SK-N-SH (cell line): Measurements from ENCODE around the gene B4GALNT3. TPM values are rescaled to one million over a fixed set of nuclear protein-coding genes. Genes with fewer than 3 reads are reported as not detected.

Source experiments
- CTCF ChIA-PET: fragments of 300-600, 350-600 bp; formaldehyde crosslinking; extraction: SDS; loops from one replicate; lab custom pipeline; 2021; lab: Yijun Ruan, JAX
- POLR2A ChIA-PET: fragments of 350-600 bp; sonication (Branson Sonifier 250); formaldehyde crosslinking; extraction: SDS; loops from one replicate; lab custom pipeline; 2020; ENCODE audit warnings: antibody characterized with exemption, inconsistent platforms; lab: Yijun Ruan, JAX
- DNase-seq: peaks from one replicate; pipeline ENCODE4 v3.0.0; 2012
- H2AFZ ChIP-seq: fragments of 200-600 bp; sonication (generic); 2 replicates; pipeline ENCODE4 v1.8.1; 2016; ENCODE audit warnings: antibody characterized with exemption, mild to moderate bottlenecking, low read depth
- H3F3A ChIP-seq: fragments of 200-600 bp; sonication (generic); replicated peaks from 2 replicates; pipeline ENCODE3; 2016; ENCODE audit warnings: antibody characterized with exemption, mild to moderate bottlenecking; ENCODE audit not compliant: insufficient read depth
- H3K27ac ChIP-seq, 2 experiments: fragments of 200-500 bp in 1 of 2; fragments of 200-600 bp in 1 of 2; sonication (Bioruptor generic) in 1 of 2; sonication (generic), shearing (Covaris generic) in 1 of 2; 2 replicates each; pipeline versions ENCODE4 v1.5.1 to v1.6.1; 2014 to 2016; ENCODE audit warnings: low read depth in 2 of 2, inconsistent platforms in 1 of 2, low read length in 1 of 2, mild to moderate bottlenecking in 1 of 2, mixed read lengths in 1 of 2
- H3K27me3 ChIP-seq: fragments of 200-600 bp; sonication (generic), shearing (Covaris generic); 2 replicates; pipeline ENCODE4 v1.6.1; 2016; ENCODE audit warnings: mixed run types; ENCODE audit not compliant: insufficient read depth
- H3K36me3 ChIP-seq, 2 experiments: fragments of 200-500 bp in 1 of 2; fragments of 200-600 bp in 1 of 2; sonication (Bioruptor generic) in 1 of 2; sonication (generic) in 1 of 2; replicated peaks in 1 of 2; 2 replicates each; pipeline versions ENCODE3 to v1.5.1; 2014 to 2016; ENCODE audit warnings: low read length in 1 of 2, mild to moderate bottlenecking in 1 of 2; ENCODE audit not compliant: insufficient read depth in 2 of 2, control insufficient read depth in 1 of 2
- H3K4me1 ChIP-seq, 2 experiments: fragments of 200-500 bp in 1 of 2; fragments of 200-600 bp in 1 of 2; sonication (Bioruptor generic) in 1 of 2; sonication (generic), shearing (Covaris generic) in 1 of 2; 2 replicates each; pipeline versions ENCODE4 v1.5.1 to v1.6.1; 2014 to 2016; ENCODE audit warnings: low read depth in 1 of 2, low read length in 1 of 2, mixed run types in 1 of 2; ENCODE audit not compliant: insufficient read depth in 2 of 2, control insufficient read depth in 1 of 2
- H3K4me2 ChIP-seq: fragments of 200-600 bp; sonication (generic), shearing (Covaris generic); 2 replicates; pipeline ENCODE4 v1.6.1; 2017; ENCODE audit warnings: mixed run types
- H3K4me3 ChIP-seq, 2 experiments: fragments of 200-500 bp in 1 of 2; fragments of 200-600 bp in 1 of 2; sonication (Bioruptor generic) in 1 of 2; sonication (generic), shearing (Covaris generic) in 1 of 2; 2 replicates each; pipeline versions ENCODE4 v1.5.1 to v1.8.1; 2014 to 2016; ENCODE audit warnings: low read depth in 2 of 2, inconsistent platforms in 1 of 2, low read length in 1 of 2, mild to moderate bottlenecking in 1 of 2, mixed read lengths in 1 of 2, moderate library complexity in 1 of 2
- H3K79me2 ChIP-seq: fragments of 200-600 bp; sonication (generic); 2 replicates; pipeline ENCODE4 v1.8.1; 2017; ENCODE audit warnings: mild to moderate bottlenecking; ENCODE audit not compliant: insufficient read depth
- H3K9ac ChIP-seq: fragments of 200-600 bp; sonication (generic); 2 replicates; pipeline ENCODE4 v1.6.1; 2017; ENCODE audit warnings: mixed run types
- H3K9me2 ChIP-seq: fragments of 200-600 bp; sonication (generic); 2 replicates; pipeline ENCODE4 v1.6.1; 2017; ENCODE audit warnings: mixed run types
- H3K9me3 ChIP-seq: fragments of 200-600 bp; sonication (generic); 2 replicates; pipeline ENCODE4 v1.6.1; 2017; ENCODE audit warnings: mixed run types, mild to moderate bottlenecking, moderate library complexity
- H4K20me1 ChIP-seq: fragments of 200-600 bp; sonication (generic); 2 replicates; pipeline ENCODE4 v1.6.1; 2017; ENCODE audit warnings: mild to moderate bottlenecking, mixed run types; ENCODE audit not compliant: insufficient read depth
- CHD2 ChIP-seq: fragments of 150-350 bp; IDR thresholded peaks from 2 replicates; pipeline ENCODE4 v1.6.1; 2018; ENCODE audit warnings: low read length; ENCODE audit not compliant: partially characterized antibody
- CTCF ChIP-seq: fragments of 200-600 bp; sonication (generic); IDR thresholded peaks from 2 replicates; pipeline ENCODE4 v1.6.1; 2017; ENCODE audit warnings: antibody characterized with exemption, mild to moderate bottlenecking, moderate library complexity
- ELF1 ChIP-seq: IDR thresholded peaks from 2 replicates; pipeline ENCODE4 v1.4.0; 2012
- EZH2phosphoT487 ChIP-seq: fragments of 200-600 bp; sonication (generic); IDR thresholded peaks from 2 replicates; pipeline ENCODE4 v1.6.1; 2017; ENCODE audit warnings: low read depth, mixed run types, mild to moderate bottlenecking, antibody characterized with exemption, moderate library complexity, borderline replicate concordance
- FOSL2 ChIP-seq: IDR thresholded peaks from 2 replicates; pipeline ENCODE4 v1.4.0; 2012; ENCODE audit warnings: low read depth, mild to moderate bottlenecking, moderate library complexity, borderline replicate concordance
- FOXJ3 ChIP-seq: sonication (generic); formaldehyde crosslinking; IDR thresholded peaks from 2 replicates; pipeline ENCODE4 v1.5.1; 2020; ENCODE audit warnings: mild to moderate bottlenecking, missing genetic modification reagents
- FOXM1 ChIP-seq: IDR thresholded peaks from 2 replicates; pipeline ENCODE4 v1.4.0; 2012; ENCODE audit warnings: low read depth, mild to moderate bottlenecking
- GABPA ChIP-seq: IDR thresholded peaks from 2 replicates; pipeline ENCODE4 v1.4.0; 2012; ENCODE audit warnings: low read depth, mild to moderate bottlenecking
- GATA2 ChIP-seq: sonication (generic); formaldehyde crosslinking; IDR thresholded peaks from 2 replicates; pipeline ENCODE4 v1.5.0; 2020; ENCODE audit warnings: mild to moderate bottlenecking, missing genetic modification reagents
- JUND ChIP-seq: IDR thresholded peaks from 2 replicates; pipeline ENCODE4 v1.4.0; 2012
- MAX ChIP-seq: IDR thresholded peaks from 2 replicates; pipeline ENCODE4 v1.4.0; 2012; ENCODE audit warnings: low read depth
- MXI1 ChIP-seq: IDR thresholded peaks from 2 replicates; pipeline ENCODE4 v1.6.1; 2012; ENCODE audit warnings: mild to moderate bottlenecking, low read depth, low read length, improper control_type of control experiment
- NFIC ChIP-seq: IDR thresholded peaks from 2 replicates; pipeline ENCODE4 v1.4.0; 2012; ENCODE audit warnings: borderline replicate concordance
- NRF1 ChIP-seq: IDR thresholded peaks from 2 replicates; pipeline ENCODE4 v1.6.1; 2012; ENCODE audit warnings: low read depth, mild to moderate bottlenecking, low read length
- RAD21 ChIP-seq: IDR thresholded peaks from 2 replicates; pipeline ENCODE4 v1.6.1; 2012; ENCODE audit warnings: mild to moderate bottlenecking, low read length
- RCOR1 ChIP-seq: fragments of 150-350 bp; IDR thresholded peaks from 2 replicates; pipeline ENCODE4 v1.6.1; 2017; ENCODE audit warnings: antibody characterized with exemption, low read length
- RFX5 ChIP-seq: IDR thresholded peaks from 2 replicates; pipeline ENCODE4 v1.6.1; 2012; ENCODE audit warnings: mild to moderate bottlenecking, improper control_type of control experiment, low read length
- RXRA ChIP-seq: IDR thresholded peaks from 2 replicates; pipeline ENCODE4 v1.4.0; 2012; ENCODE audit warnings: low read depth, mild to moderate bottlenecking, borderline replicate concordance
- TEAD4 ChIP-seq: IDR thresholded peaks from 2 replicates; pipeline ENCODE4 v1.4.0; 2012; ENCODE audit warnings: mild to moderate bottlenecking, borderline replicate concordance; ENCODE audit not compliant: insufficient read depth
- USF2 ChIP-seq: fragments of 150-350 bp; IDR thresholded peaks from 2 replicates; pipeline ENCODE4 v1.6.1; 2017; ENCODE audit warnings: antibody characterized with exemption, low read length, low read depth, borderline replicate concordance
- YY1 ChIP-seq: IDR thresholded peaks from 2 replicates; pipeline ENCODE4 v1.4.0; 2012; ENCODE audit warnings: low read depth, mild to moderate bottlenecking
- whole genome bisulfite sequencing: methylation state at CpG from one replicate; pipeline ENCODE4 v1.1.6; 2017; ENCODE audit warnings: low lambda C conversion rate; 5-methylcytosine and 5-hydroxymethylcytosine counted together
- polyA plus RNA-seq, 3 experiments: library from polyadenylated mRNA; depleted of rRNA; stranded (reverse); fragments of >200 nt; gene quantifications; 2 replicates each; pipeline ENCODE4 v1.2.3, GENCODE V29; 2012
- TF ChIP-seq, protein P1 (sequence below): IDR thresholded peaks from 2 replicates; pipeline ENCODE4 v1.4.0; 2012; ENCODE audit warnings: low read depth, borderline replicate concordance
- TF ChIP-seq, protein P2 (sequence below): IDR thresholded peaks from 2 replicates; pipeline ENCODE4 v1.6.1; 2012; ENCODE audit warnings: mild to moderate bottlenecking, low read depth, low read length, moderate library complexity
- TF ChIP-seq, protein P3 (sequence below): IDR thresholded peaks from 2 replicates; pipeline ENCODE4 v1.4.0; 2012; ENCODE audit warnings: low read depth, borderline replicate concordance

The B4GALNT3 gene
- polyA plus RNA-seq, 1 of the 3 experiments (the other 2 are of a cell fraction) = 0.53 TPM

DNA sequence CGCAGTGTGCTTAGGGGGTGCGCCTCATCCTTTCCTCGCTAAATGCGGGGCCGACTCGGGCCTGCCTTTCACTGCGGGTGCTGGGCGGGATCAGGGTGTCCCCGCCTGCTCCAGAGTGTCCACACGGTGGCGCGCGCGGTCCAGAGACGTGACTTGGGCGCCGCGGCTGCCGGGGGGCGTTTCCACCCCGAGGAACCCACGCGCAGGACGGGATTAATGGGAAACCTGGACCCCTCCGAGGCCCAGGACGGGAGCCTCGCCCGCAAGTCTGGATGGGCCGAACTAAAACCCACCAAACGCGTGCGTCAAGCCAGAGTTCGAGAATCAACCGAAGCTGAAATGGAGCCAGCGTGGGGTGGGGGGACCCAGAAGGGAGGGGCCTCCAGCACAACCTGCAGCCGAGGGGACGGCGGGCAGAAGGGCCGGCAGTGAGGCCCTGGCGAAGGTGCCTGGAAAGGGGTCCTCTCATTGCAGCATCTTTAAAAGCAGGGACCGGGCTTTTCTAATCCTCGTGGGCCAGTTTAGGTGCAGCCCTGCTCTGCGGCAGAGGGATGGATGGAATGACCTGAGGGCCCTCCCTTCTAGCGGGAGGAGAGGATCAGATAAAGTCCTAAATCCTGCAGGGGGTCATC, 110.2 kb downstream of the B4GALNT3 start:
- 0% methylated on average over 13 of the region's 44 CpGs for WGBS
- DNase-seq = peak; percentile 98
- H2AFZ ChIP-seq = peak overlapping the region; percentile 99
- H4K20me1 ChIP-seq = no peaks in the 10 kb centered on the region
- peaks cover 5% of the 10 kb centered on the region for H3F3A ChIP-seq
- peak overlapping the region; percentile 98 for H3K4me2 ChIP-seq
- ChIA-PET POLR2A (interaction anchor here (3.2 kb wide), 1 partner anchor 182 kb away, joined by 17 read pairs; the partner anchor contains the start of gene WNK1), CTCF (interaction anchor here (0.6 to 9.5 kb wide), 70 partner anchors 9 to 1023 kb away, joined by 3 to 136 read pairs (median 4); partner anchors contain the start of genes CCDC77, RAD52 and WNK1)
- H3K9me3 ChIP-seq = no peaks in the 10 kb centered on the region
- H3K9me2 ChIP-seq = no peaks in the 10 kb centered on the region
- peak overlapping the region; percentile 75 to 76 for H3K27ac ChIP-seq
- H3K27me3 ChIP-seq = no peaks in the 10 kb centered on the region
- H3K79me2 ChIP-seq = no peaks in the 10 kb centered on the region
- peak overlapping the region; percentile 62 to 88 for H3K4me3 ChIP-seq
- no peaks in the 10 kb centered on the region for H3K36me3 ChIP-seq
- peak overlapping the region; percentile 78 for H3K9ac ChIP-seq
- peaks cover 0 to 24% of the 10 kb centered on the region in 2 experiments; a peak in 2 of 4 replicates for H3K4me1 ChIP-seq
- TF ChIP-seq GATA2 (no peak), JUND (no peak), GABPA (no peak), RCOR1 (0 out of 2 replicates have a peak, but pooled peaks have one; percentile 9), TEAD4 (no peak), USF2 (no peak), NFIC (no peak), FOXJ3 (no peak), FOSL2 (no peak), MAX (peak; percentile 65), CTCF (peak; percentile 92), ELF1 (no peak), EZH2phosphoT487 (no peak), MXI1 (peak; percentile 84), RFX5 (no peak), CHD2 (no peak), RXRA (no peak), FOXM1 (no peak), YY1 (no peak), NRF1 (no peak), RAD21 (peak; percentile 88)
- TF ChIP-seq, protein P1, sequence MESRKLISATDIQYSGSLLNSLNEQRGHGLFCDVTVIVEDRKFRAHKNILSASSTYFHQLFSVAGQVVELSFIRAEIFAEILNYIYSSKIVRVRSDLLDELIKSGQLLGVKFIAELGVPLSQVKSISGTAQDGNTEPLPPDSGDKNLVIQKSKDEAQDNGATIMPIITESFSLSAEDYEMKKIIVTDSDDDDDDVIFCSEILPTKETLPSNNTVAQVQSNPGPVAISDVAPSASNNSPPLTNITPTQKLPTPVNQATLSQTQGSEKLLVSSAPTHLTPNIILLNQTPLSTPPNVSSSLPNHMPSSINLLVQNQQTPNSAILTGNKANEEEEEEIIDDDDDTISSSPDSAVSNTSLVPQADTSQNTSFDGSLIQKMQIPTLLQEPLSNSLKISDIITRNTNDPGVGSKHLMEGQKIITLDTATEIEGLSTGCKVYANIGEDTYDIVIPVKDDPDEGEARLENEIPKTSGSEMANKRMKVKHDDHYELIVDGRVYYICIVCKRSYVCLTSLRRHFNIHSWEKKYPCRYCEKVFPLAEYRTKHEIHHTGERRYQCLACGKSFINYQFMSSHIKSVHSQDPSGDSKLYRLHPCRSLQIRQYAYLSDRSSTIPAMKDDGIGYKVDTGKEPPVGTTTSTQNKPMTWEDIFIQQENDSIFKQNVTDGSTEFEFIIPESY = no peak
- TF ChIP-seq, protein P2, sequence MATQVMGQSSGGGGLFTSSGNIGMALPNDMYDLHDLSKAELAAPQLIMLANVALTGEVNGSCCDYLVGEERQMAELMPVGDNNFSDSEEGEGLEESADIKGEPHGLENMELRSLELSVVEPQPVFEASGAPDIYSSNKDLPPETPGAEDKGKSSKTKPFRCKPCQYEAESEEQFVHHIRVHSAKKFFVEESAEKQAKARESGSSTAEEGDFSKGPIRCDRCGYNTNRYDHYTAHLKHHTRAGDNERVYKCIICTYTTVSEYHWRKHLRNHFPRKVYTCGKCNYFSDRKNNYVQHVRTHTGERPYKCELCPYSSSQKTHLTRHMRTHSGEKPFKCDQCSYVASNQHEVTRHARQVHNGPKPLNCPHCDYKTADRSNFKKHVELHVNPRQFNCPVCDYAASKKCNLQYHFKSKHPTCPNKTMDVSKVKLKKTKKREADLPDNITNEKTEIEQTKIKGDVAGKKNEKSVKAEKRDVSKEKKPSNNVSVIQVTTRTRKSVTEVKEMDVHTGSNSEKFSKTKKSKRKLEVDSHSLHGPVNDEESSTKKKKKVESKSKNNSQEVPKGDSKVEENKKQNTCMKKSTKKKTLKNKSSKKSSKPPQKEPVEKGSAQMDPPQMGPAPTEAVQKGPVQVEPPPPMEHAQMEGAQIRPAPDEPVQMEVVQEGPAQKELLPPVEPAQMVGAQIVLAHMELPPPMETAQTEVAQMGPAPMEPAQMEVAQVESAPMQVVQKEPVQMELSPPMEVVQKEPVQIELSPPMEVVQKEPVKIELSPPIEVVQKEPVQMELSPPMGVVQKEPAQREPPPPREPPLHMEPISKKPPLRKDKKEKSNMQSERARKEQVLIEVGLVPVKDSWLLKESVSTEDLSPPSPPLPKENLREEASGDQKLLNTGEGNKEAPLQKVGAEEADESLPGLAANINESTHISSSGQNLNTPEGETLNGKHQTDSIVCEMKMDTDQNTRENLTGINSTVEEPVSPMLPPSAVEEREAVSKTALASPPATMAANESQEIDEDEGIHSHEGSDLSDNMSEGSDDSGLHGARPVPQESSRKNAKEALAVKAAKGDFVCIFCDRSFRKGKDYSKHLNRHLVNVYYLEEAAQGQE = no peak
- TF ChIP-seq, protein P3, sequence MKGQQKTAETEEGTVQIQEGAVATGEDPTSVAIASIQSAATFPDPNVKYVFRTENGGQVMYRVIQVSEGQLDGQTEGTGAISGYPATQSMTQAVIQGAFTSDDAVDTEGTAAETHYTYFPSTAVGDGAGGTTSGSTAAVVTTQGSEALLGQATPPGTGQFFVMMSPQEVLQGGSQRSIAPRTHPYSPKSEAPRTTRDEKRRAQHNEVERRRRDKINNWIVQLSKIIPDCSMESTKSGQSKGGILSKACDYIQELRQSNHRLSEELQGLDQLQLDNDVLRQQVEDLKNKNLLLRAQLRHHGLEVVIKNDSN = no peak
